ENCODE measurements around the gene TPM2. TPM values are rescaled to one million over a fixed set of nuclear protein-coding genes. Genes with fewer than 3 reads are reported as not detected.

TPM2 gene
- total RNA-seq, 1 donor from 2014 or later: 77.1 TPM

GRCh38 chr9:35652829-35653209 lies 36.9 kb downstream of the TPM2 start:
- Histone ChIP-seq H3K27me3 (ENCODE audit: control insufficient read depth, insufficient read depth, low read length) (no peaks in the 10 kb centered on the region), H3K36me3 (ENCODE audit: control insufficient read depth, insufficient read depth, low read length) (no peaks in the 10 kb centered on the region), H3K4me3 (ENCODE audit: low read depth, low read length) (no peak overlapping the region)
- TF ChIP-seq, protein P1, sequence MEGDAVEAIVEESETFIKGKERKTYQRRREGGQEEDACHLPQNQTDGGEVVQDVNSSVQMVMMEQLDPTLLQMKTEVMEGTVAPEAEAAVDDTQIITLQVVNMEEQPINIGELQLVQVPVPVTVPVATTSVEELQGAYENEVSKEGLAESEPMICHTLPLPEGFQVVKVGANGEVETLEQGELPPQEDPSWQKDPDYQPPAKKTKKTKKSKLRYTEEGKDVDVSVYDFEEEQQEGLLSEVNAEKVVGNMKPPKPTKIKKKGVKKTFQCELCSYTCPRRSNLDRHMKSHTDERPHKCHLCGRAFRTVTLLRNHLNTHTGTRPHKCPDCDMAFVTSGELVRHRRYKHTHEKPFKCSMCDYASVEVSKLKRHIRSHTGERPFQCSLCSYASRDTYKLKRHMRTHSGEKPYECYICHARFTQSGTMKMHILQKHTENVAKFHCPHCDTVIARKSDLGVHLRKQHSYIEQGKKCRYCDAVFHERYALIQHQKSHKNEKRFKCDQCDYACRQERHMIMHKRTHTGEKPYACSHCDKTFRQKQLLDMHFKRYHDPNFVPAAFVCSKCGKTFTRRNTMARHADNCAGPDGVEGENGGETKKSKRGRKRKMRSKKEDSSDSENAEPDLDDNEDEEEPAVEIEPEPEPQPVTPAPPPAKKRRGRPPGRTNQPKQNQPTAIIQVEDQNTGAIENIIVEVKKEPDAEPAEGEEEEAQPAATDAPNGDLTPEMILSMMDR (IDR thresholded peaks at IDR 0.05; ENCODE audit: insufficient read depth, low read length, poor library complexity, severe bottlenecking): no peak
- DNase-seq (ENCODE audit: low read depth): no peak

- no peak for DNase-seq (ENCODE audit: low read depth)
- Histone ChIP-seq H3K36me3 (ENCODE audit: control insufficient read depth, insufficient read depth, low read length) (no peaks in the 10 kb centered on the region), H3K27me3 (ENCODE audit: control insufficient read depth, insufficient read depth, low read length) (no peaks in the 10 kb centered on the region), H3K4me3 (ENCODE audit: low read depth, low read length) (no peak overlapping the region)
- TF ChIP-seq, protein P1 (IDR thresholded peaks at IDR 0.05; ENCODE audit: insufficient read depth, low read length, poor library complexity, severe bottlenecking): no peak
Measured at GRCh38 chr9:35651956-35652828, 37.5 kb downstream of the TPM2 start.

- H3K4me3 ChIP-seq (ENCODE audit: low read depth, low read length): no peak within 1 kb of the TSS
- H3K36me3 ChIP-seq (ENCODE audit: control insufficient read depth, insufficient read depth, low read length): no peaks in the 10 kb centered on the region
- H3K27me3 ChIP-seq (ENCODE audit: control insufficient read depth, insufficient read depth, low read length): no peaks in the 10 kb centered on the region
- TF ChIP-seq, protein P1 (IDR thresholded peaks at IDR 0.05; ENCODE audit: insufficient read depth, low read length, poor library complexity, severe bottlenecking): no peak
- DNase-seq (ENCODE audit: low read depth): no peak
Measured at GRCh38 chr9:35650341-35651158, 39.2 kb downstream of the TPM2 start, which contains the start of gene SIT1. Gene SIT1 (minus strand): TSS chr9:35650931. CDS start chr9:35650853, 78 bp downstream.

GRCh38 chr9:35649431-35650340 lies 40.0 kb downstream of the TPM2 start:
- no peaks in the 10 kb centered on the region for H3K36me3 ChIP-seq (ENCODE audit: control insufficient read depth, insufficient read depth, low read length)
- TF ChIP-seq, protein P1 (IDR thresholded peaks at IDR 0.05; ENCODE audit: insufficient read depth, low read length, poor library complexity, severe bottlenecking): no peak
- DNase-seq (ENCODE audit: low read depth): no peak
- H3K27me3 ChIP-seq (ENCODE audit: control insufficient read depth, insufficient read depth, low read length): no peaks in the 10 kb centered on the region
- H3K4me3 ChIP-seq (ENCODE audit: low read depth, low read length): no peak overlapping the region

DNA sequence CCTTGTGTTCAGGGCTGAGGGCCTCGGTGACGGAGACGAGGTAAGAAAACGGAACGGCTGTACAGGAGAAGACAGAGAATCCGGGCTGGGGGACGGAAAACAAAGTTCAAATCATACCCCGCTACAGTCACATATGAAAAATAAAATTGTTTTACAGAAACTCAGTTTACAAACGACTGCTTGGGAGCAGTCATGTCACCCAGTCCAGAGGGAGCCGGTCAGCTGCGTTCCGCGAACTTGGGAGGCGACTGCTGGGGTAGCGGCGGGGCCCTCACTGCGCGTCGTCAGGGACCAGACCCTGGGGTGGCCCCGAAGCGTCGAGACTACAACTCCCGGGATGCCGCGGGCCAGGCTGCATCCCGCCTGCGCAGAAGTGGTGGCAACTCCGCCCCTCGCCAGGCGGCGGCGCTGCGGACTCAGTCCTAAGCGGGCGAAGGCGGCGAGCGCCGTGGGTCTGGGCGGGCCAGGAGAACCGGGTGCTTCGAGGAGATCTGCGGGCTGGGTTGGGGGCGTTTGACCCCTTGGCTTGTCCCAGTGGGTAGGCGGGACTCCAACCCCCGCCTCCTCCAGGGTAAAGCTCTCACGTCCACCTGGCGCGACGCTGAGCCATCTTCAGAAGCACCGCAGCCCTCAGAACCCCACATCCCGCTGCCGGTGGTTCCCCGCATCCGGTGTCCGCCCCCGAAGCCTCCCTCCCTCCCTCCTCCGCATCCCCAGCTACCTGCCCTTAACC lies 43.0 kb downstream of the TPM2 start:
- H3K4me3 ChIP-seq (ENCODE audit: low read depth, low read length): peak overlapping the region; percentile 60
- DNase-seq (ENCODE audit: low read depth): no peak

More for the DNA sequence above, 43.0 kb downstream of the TPM2 start:
- TF ChIP-seq, protein P1 (IDR thresholded peaks at IDR 0.05; ENCODE audit: insufficient read depth, low read length, poor library complexity, severe bottlenecking): peak; percentile 87
- Histone ChIP-seq H3K27me3 (ENCODE audit: control insufficient read depth, insufficient read depth, low read length) (no peaks in the 10 kb centered on the region), H3K36me3 (ENCODE audit: control insufficient read depth, insufficient read depth, low read length) (no peaks in the 10 kb centered on the region)

All from kidney epithelial cell (primary cell).